Measurements from ENCODE around the gene AIFM1. TPM values are rescaled to one million over a fixed set of nuclear protein-coding genes. Genes with fewer than 3 reads are reported as not detected.

The AIFM1 gene
- total RNA-seq, 2 donors from 2014 or later = 35.6 to 86.9 TPM

DNA sequence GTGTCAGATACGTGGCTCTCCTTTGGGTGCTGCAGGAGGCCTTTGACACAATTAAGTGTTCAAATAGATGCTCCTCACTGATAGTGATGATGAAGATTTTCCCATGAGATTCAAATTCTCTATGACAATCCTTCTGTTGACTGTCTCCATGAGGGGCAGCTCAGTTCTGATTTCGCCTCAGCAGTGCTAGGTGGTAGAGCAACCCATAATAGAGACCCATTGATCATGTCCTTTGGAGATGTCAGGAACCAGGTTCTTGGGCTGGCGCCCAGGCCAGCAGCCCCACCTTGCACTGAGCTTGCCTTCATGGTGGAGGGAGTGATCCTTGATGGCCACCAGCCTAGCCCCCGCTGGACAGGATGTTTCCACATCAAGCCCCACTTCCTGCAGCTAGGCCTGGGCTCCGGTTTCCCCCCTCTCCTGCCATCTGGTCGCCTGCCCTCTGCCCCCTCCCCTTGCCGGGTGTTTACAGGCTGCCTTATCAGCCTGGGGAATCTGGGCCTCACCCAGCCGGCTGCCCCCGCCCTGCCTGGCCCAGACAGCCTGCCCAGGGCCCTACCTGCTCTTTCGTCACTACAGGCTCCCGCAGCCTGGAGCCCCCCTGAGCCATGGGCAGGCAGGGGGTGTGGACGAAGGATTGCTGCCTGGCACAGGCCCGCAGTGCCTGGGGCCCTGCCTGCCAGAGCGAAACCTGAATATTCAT lies 68.0 kb downstream of the AIFM1 start:
- no peak for DNase-seq (ENCODE audit: low spot score)
- Histone ChIP-seq H3K36me3 (no peaks in the 10 kb centered on the region), H3K27ac (no peak overlapping the region), H3K4me3 (no peak overlapping the region), H3K27me3 (no peaks in the 10 kb centered on the region), H3K4me1 (peaks cover 0 to 37% of the 10 kb centered on the region in 2 donors), H3K9me3 (no peaks in the 10 kb centered on the region)
- TF ChIP-seq, protein P1, sequence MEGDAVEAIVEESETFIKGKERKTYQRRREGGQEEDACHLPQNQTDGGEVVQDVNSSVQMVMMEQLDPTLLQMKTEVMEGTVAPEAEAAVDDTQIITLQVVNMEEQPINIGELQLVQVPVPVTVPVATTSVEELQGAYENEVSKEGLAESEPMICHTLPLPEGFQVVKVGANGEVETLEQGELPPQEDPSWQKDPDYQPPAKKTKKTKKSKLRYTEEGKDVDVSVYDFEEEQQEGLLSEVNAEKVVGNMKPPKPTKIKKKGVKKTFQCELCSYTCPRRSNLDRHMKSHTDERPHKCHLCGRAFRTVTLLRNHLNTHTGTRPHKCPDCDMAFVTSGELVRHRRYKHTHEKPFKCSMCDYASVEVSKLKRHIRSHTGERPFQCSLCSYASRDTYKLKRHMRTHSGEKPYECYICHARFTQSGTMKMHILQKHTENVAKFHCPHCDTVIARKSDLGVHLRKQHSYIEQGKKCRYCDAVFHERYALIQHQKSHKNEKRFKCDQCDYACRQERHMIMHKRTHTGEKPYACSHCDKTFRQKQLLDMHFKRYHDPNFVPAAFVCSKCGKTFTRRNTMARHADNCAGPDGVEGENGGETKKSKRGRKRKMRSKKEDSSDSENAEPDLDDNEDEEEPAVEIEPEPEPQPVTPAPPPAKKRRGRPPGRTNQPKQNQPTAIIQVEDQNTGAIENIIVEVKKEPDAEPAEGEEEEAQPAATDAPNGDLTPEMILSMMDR (IDR thresholded peaks at IDR 0.05) = no peak

DNA sequence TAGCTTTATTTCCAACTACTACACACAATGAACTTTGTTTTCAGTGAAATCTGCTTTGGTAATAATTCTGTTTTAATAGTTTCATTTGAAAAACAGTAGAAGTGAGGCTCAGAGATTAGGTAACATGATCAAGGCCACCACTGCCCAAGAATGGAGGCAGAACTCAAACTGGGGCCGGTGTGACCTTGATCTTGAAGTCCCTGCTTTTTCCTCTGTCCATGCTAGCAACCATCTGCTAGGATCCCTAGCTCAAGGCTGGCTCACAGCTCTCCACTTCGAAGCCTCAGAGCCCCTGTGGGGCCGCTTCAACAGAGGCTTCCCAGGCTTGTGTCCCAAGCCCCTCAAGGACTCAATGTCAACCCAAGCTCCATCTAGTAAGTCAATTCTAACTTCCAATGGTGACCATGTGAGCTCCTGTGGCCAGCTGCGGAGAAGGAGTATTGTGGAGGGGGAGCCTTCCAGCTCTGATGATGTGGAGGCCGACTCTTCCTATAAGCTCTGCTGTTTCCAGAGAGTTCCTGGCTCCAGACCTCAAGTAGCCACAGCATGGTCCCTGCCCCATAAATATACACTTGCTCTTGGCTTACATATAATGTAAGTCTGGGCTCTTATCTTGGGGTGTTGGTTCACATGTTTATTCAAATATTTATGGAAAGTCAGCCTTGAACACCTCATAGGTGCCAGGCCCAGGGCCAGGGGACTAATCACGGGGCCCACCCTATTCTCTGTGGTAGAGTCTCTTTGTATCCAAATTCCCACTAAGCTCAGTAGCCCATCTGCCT lies 70.2 kb downstream of the AIFM1 start:
- no peaks in the 10 kb centered on the region for H3K27me3 ChIP-seq
- no peak overlapping the region for H3K27ac ChIP-seq
- no peak overlapping the region for H3K4me3 ChIP-seq
- no peaks in the 10 kb centered on the region for H3K9me3 ChIP-seq
- H3K36me3 ChIP-seq = no peaks in the 10 kb centered on the region
- H3K4me1 ChIP-seq = peaks cover 0 to 37% of the 10 kb centered on the region in 2 donors
- TF ChIP-seq, protein P1 (IDR thresholded peaks at IDR 0.05) = no peak
- no peak for DNase-seq (ENCODE audit: low spot score)

DNA sequence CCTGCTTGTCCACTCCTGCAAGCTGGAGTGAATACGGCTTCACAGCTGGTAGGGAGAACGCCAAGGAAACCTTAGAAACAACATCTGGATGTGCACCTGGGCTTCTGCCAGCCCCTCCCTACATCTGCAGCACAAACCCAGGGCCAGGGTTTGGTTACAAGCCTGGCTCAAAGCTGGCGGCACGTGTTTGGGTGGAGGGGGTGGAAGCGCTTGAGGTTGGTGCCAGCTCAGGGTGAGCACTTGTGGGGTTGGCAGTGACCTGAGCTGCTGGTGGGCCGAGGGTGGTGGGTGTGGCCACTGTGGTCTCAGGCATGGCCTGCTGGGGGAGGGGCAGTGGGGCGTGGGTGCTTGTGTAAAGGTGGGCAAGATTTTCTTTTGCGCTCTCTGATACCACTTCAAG lies 70.9 kb downstream of the AIFM1 start:
- DNase-seq (ENCODE audit: low spot score) = no peak
- no peaks in the 10 kb centered on the region for H3K9me3 ChIP-seq
- peaks cover 0 to 30% of the 10 kb centered on the region in 2 donors for H3K4me1 ChIP-seq
- TF ChIP-seq, protein P1 (IDR thresholded peaks at IDR 0.05) = no peak
- H3K36me3 ChIP-seq = no peaks in the 10 kb centered on the region
- no peak overlapping the region for H3K4me3 ChIP-seq
- no peak overlapping the region for H3K27ac ChIP-seq
- H3K27me3 ChIP-seq = no peaks in the 10 kb centered on the region

DNA sequence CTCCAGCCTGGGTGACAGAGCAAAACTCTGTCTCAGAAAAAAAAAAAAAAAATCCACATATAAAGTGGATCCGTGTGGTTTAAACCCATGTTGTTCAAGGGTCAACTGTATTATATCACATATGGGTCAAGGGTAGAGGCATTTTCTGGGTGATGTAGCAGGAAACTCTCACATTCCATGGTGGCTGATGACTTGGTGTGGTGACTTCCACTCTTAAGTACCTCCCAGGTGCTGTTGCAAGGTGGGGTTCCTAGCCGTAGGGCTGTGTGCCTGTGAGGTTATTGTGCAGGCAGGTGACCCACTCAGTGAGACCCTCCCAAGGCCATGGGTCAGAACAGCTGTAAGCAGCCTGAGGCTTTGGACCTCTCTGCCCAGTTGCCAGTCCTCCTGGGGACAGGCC lies 72.4 kb downstream of the AIFM1 start:
- Histone ChIP-seq H3K9me3 (no peaks in the 10 kb centered on the region), H3K36me3 (no peaks in the 10 kb centered on the region), H3K27me3 (no peaks in the 10 kb centered on the region), H3K4me1 (peaks cover 0 to 16% of the 10 kb centered on the region in 2 donors), H3K27ac (no peak overlapping the region), H3K4me3 (no peak overlapping the region)
- DNase-seq (ENCODE audit: low spot score) = no peak
- TF ChIP-seq, protein P1 (IDR thresholded peaks at IDR 0.05) = no peak

DNA sequence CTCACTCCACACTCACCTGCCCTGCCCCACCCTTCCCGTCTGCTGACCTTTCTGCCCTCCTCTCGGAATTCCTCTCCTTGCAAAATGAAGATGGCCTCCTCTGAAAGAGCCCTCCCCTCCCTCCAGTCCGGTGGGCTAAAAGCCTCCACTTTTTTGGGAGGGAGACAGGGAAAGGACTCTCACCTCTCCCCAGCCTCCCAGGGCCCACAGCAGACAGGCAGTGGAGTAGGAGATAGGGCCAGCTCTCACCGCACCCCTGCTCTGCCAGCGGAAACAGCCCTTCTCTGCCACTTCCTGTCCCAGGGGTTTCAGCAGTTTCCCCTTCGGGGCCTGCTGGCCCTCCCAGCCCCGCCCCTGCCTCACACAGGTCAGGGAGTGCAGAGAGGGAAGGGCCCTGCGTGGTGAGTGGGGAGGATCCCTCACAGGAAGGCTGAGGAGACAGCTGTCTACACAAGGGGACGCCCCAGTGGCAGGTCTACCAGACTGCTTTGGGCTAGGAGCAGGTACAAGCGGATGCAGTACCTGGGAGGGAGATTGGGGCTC lies 73.6 kb downstream of the AIFM1 start:
- Histone ChIP-seq H3K27ac (no peak overlapping the region), H3K4me1 (peaks cover 0 to 6% of the 10 kb centered on the region in 2 donors), H3K4me3 (no peak overlapping the region)

More for the DNA sequence above, 73.6 kb downstream of the AIFM1 start:
- no peaks in the 10 kb centered on the region for H3K36me3 ChIP-seq
- no peaks in the 10 kb centered on the region for H3K27me3 ChIP-seq
- no peak for DNase-seq (ENCODE audit: low spot score)
- H3K9me3 ChIP-seq = no peaks in the 10 kb centered on the region
- TF ChIP-seq, protein P1 (IDR thresholded peaks at IDR 0.05) = no peak

All from right atrium auricular region (tissue), 2 donors.